GM18951 (cell line): ENCODE data around the gene SCN5A.

ENCODE experiments used
- POLR2A ChIP-seq: IDR thresholded peaks from 4 replicates; pipeline ENCODE4 v1.6.1; 2011; ENCODE audit warnings: mild to moderate bottlenecking; ENCODE audit not compliant: insufficient read length, insufficient read depth; ENCODE audit errors: extremely low read depth
- in situ Hi-C: fragments of 300-500 bp; cut with MboI; formaldehyde crosslinking; loops from one replicate; pipeline ENCODE4 v1.12.0; 2022; ENCODE audit warnings: low sequenced_read_pairs, mixed read lengths, inconsistent platforms; ENCODE audit not compliant: unreplicated experiment

Gene SCN5A

DNA sequence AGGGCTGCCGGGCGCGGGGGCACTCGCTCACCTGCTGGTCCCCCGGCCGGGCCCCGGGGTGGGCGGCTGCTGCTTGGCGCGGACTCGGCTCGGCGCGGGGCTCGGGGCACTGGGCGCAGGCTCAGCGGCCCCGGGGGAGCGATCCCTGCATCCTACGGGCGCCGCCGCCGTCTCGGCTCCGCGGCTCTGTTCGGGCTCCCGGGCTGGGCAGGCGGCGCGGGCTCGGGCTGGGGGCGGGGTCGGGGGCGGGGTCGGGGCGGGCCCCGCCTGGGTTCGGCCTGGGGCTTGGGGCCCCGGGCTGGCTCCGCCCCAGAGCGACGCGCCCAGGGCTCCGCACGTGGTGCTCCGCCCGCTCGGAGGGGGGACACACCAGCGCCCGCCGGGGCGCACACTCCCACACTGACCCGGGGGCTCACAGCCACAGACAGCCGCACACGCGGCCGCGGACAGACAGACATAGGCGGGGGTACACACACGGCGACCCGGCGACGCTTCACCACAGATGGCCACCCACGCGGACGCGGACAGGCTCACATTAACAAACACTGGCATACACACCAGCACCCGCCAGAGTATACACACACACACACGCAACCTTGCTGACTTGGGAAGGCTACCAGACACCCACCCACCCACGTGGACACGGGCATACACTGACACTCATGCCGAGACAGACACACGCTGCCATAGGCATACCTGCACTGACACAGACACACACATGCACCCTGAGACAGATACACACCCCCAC is at the start of gene SCN5A:
SCN5A (minus strand) TSS at position 188 of the 748 bp plus-strand sequence. CDS start 16,380 bp downstream, outside the sequence.
- in situ Hi-C loops: loop anchor here (10.0 kb wide), 1 partner anchor 125 kb away; no protein-coding TSS in a partner anchor
- TF ChIP-seq POLR2A: no peak

DNA sequence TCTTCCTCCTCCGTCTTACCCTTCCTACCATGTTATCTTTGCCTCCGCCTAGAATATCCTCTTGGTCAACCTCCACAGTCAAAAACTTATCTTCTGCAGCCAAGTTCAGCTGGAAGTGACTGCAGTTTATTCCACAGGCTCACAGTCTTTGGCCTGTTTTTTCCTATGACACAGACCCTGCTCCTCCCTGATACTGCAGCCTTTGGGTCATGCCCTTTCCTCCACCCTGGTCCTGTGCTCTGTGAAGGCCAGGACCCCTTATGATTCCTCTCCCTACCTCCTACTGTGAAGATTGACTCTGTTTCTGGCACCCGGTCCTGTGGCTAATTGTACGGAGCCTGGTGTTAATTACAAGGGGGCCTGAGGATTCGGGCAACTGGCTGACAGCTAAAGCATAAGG is 49.3 kb upstream of the SCN5A start:
- no peak for TF ChIP-seq POLR2A
- in situ Hi-C loops: no loop called here

DNA sequence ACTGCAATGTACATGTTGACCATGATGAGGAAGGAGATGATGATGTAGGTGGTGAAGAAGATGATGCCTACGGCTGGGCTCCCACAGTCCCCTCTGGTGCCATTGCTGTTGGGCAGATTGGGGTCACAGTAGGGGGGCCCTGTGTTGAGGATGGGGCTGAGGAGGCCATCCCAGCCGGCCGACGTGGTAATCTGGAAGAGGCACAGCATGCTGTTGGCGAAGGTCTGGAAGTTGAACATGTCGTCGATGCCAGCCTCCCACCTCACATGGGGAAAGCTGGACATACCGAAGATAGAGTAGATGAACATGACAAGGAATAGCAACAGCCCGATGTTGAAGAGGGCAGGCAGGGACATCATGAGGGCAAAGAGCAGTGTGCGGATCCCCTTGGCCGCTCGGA is 48.6 kb upstream of the SCN5A start:
- in situ Hi-C loops: no loop called here
- no peak for TF ChIP-seq POLR2A

DNA sequence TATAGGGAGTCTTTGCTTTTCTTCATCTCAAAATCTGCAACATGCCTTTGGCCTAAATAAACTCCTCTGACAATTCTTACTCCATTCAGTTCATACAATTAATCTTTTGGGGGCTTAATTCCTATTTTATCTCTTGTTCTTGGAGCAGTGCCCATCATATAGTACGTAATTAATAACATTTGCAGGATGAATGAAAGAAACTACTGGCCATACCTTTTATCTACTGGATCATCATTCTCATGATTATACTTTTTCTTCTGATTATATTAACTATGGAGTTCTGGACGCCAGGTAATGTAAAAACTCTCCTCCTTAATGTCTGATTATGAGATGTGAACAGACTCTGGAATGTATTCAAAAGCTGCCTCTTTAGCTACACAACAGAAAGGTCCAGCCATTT is 46.5 kb upstream of the SCN5A start:
- in situ Hi-C loops: no loop called here

DNA sequence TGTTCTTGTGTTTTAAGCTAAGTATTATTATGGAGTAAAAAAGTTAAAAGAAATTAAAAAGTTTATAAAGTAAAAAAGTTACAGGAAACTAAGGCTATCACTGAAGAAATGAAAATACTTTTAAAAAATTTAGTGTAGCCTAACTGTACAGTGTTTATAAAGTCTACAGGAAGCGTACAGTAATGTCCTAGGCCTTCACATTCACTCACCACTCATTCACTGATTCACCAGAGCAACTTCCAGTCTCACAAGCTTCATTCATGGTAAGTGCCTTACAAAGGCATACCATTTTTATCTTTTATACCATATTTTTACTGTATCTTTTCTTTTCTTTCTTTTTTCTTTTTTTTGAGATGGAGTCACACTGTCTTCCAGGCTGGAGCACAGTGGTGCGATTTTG is 40.7 kb upstream of the SCN5A start:
- in situ Hi-C loops: no loop called here

More for the DNA sequence above, 46.5 kb upstream of the SCN5A start:
- no peak for TF ChIP-seq POLR2A

DNA sequence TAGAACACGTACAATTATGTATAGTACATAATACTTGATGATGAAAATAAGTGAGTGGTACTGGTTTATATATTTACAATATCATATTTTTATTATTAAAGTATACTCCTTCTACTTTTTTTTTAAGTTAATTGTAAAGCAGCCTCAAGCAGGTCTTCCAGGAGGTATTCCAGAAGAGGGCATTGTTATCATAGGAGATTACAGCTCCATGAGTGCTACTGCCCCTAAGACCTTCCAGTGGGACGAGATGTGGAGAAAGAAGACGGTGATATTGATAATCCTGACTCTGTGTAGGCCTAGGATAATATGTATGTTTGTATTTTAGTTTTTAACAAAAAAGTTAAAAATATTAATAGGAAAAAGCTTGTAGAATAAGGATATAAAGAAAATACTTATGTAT is 40.3 kb upstream of the SCN5A start:
- in situ Hi-C loops: no loop called here
- TF ChIP-seq POLR2A: no peak

More for the DNA sequence above, 40.7 kb upstream of the SCN5A start:
- no peak for TF ChIP-seq POLR2A

DNA sequence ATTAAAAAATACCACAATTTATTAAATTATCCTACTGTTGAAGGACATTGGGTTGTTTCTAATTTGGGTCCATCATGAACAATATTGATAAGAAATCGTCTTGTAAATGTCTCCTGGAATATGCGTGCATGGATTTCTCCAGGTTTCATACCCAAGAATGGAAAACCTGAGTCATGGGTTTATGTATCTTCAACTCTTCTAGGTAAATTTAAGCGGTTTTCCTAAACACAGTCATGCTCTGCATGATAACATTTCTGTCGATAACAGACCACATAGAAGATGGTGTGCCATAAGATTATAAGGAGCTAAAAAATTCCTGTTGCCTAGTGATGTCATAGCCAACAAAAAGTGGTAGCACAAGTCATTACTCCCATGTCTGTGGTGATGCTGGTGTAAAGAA is 39.9 kb upstream of the SCN5A start:
- TF ChIP-seq POLR2A: no peak
- in situ Hi-C loops: no loop called here

DNA sequence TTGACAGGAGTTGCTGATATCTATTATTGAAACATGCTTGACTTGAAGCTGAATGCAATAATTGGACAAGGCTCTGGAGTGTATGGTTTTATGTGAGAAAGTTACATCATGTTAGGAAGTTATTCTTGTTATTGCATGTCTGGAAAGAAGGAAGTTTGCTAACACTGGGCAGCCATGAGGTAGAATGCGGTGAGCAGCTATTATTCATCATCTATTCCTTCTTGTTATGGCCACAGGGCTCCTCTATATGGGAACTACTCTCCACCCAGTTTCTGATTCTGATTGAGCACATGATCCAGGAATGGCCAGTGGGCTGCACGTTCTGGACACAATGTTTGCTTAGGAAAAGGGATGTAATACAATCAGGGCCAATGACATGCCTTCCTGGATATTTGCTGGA is 37.8 kb upstream of the SCN5A start:
- TF ChIP-seq POLR2A: no peak
- in situ Hi-C loops: no loop called here

DNA sequence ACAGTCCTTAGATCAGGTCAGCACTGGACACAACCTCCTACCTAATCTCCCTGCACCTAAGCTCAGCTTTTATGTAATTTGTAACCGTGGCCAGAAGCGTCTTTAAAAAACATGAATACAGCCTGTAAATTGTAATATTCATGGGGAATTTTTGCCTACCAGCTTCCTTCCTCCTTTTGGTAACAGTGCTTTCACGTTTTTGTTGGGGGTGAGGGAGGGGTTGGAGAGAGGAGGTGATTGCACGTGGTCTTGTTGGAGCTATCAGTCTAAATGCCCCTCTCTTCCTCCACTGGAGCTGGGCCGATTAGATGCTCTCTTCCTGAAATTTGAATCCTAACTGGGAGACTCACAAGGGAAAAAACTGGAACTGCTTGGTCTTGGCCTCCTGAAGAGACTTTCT is 35.1 kb upstream of the SCN5A start:
- TF ChIP-seq POLR2A: no peak
- in situ Hi-C loops: no loop called here

DNA sequence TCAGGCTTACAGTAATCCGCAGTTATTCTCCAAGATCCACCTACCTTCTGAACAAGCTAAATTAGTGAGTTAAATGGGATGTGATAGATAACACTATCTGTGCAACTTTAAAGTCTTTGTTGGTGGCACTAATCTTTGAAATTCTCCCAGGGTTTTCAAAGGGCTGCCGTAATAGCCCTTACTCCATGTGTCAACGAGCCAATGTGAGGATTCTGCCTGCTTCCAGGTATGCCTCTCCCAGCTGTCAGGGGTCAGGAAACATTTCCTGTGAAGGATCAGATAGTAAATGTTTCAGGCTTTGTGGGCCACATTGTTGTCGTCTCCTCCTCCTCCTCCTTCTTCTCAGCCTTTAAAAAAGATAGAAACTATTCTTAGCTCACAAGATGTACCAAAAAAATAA is 20.2 kb upstream of the SCN5A start:
- in situ Hi-C loops: no loop called here

DNA sequence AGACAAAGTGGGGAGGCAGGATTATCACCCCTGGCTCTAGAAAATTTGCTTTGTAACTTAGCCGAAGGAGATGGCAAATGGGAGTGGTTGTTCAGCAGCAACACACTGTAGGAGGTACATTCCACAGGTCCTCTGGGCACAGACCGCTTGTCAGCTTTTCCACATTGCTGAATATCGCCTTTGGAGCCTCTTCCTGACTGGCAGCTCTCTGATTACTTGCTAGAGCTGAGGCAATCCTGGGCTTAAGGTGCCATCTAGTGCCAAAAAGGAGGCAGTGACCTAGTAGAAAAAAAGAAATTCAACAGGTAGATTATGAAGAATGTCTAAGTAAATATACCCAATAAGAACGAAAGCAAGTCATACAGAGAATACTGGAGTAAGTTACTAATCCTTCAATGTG is 13.1 kb upstream of the SCN5A start:
- in situ Hi-C loops: no loop called here

More for the DNA sequence above, 20.2 kb upstream of the SCN5A start:
- TF ChIP-seq POLR2A: no peak

DNA sequence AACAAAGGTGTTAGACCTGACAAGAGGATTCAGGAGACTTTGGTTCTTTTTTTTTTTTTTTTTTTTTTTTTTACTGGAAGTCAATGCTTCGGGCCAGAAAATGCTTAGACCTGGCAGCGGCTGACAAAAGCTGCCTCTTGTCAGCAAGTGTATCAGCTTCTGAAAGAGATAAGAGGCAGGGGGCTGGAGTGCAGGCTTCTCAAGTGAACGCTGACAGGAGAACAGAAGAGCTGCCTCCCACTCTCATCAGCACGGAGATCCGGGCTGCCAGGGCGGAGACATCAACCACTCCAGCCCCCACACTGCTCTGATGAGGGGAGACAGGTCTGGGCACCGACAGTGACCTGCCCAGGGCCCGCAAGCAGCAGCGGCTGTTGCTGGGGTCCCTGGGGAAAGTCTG is 9.4 kb upstream of the SCN5A start:
- TF ChIP-seq POLR2A: no peak
- in situ Hi-C loops: loop anchor here (10.0 kb wide), 1 partner anchor 134 kb away; no protein-coding TSS in a partner anchor

More for the DNA sequence above, 13.1 kb upstream of the SCN5A start:
- no peak for TF ChIP-seq POLR2A

DNA sequence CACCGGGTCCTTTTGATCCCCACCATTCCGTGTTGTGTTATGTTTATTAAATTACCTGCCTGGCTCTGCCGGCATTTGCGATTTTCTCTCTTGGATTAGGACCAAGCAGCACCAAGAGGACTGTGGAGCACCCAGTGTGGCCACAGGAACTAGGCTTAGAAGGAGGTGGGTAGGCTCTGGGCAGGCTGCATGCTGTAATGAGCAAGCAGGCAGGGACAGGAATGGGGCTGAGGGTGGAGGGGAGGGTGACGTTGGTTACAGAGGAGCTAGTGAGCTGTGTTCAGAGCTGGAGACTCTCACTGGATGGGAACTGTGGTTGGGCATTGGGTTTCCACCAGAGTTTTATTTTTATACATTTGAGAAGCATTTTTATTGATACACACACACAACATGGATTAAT is 7.9 kb upstream of the SCN5A start:
- in situ Hi-C loops: loop anchor here (10.0 kb wide), 1 partner anchor 133 kb away; no protein-coding TSS in a partner anchor
- no peak for TF ChIP-seq POLR2A

DNA sequence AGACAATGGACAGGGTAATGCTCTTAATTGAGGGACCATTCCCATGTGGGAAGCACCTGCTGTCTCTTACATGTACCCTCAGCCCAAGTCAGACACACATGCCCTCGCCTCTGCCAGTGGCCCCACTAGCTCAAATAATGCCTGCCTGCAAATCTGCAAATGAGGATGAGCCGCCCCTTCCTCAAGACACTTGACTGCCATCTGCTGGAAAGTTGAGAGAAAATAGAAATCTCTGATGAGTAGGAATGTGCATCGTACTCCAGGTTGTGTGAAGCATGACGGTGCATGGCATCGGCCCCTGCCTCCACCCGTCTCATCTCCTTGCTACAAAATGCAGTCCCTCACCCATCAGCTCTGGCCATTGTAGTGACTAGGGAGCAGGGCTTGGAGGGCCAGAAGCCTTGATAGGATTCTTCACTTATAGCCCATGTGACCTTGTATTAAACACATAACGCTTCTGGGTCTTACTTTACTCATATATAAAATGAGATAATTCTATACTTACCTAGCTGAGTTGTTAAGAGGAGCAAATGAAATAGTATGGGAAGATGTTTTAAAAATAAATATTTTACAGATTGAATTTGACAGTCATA is 6.3 kb upstream of the SCN5A start:
- in situ Hi-C loops: loop anchor here (10.0 kb wide), 1 partner anchor 131 kb away; no protein-coding TSS in a partner anchor
- no peak for TF ChIP-seq POLR2A
